Coronary artery (tissue), 2 donors: Measurements from ENCODE around the gene TIGD7.

Source experiments
- DNase-seq: peaks from one replicate; pipeline ENCODE4 v3.0.0-alpha.2; 2017; ENCODE audit warnings: low spot score
- H3K27ac ChIP-seq, 2 donors: fragments of 200-600 bp; sonication (generic); one replicate each; pipeline ENCODE4 v1.5.1; 2016 to 2019
- H3K4me3 ChIP-seq: fragments of 200-600 bp; sonication (generic); 2 replicates; pipeline ENCODE4 v1.5.1; 2016; ENCODE audit warnings: mild to moderate bottlenecking, moderate library complexity
- CTCF ChIP-seq: fragments of 200-600 bp; sonication (generic); IDR thresholded peaks from one replicate; pipeline ENCODE4 v1.5.1; 2019; ENCODE audit warnings: antibody characterized with exemption

The TIGD7 gene

GRCh38 chr16:3256146-3256865, 48.9 kb downstream of the TIGD7 start, which contains the start of gene MEFV:
TSS of gene MEFV (minus strand) at chr16:3256633. CDS start at chr16:3256587, 46 bp downstream.
- no peak for TF ChIP-seq CTCF
- Histone ChIP-seq H3K27ac (peak within 1 kb of the TSS in 1 of 2 donors; percentile 51), H3K4me3 (peak within 1 kb of the TSS; percentile 45)
- DNase-seq, result no peak

GRCh38 chr16:3254309-3254708, 50.9 kb downstream of the TIGD7 start:
- no peak overlapping the region for H3K4me3 ChIP-seq
- no peak for TF ChIP-seq CTCF
- no peak overlapping the region for H3K27ac ChIP-seq
- no peak for DNase-seq

- TF ChIP-seq CTCF, result no peak
- no peak for DNase-seq
- H3K4me3 ChIP-seq, result no peak overlapping the region
- H3K27ac ChIP-seq, result no peak overlapping the region
Observed at GRCh38 chr16:3252967-3253366, 52.3 kb downstream of the TIGD7 start.

- Histone ChIP-seq H3K27ac (no peak overlapping the region), H3K4me3 (no peak overlapping the region)
- TF ChIP-seq CTCF, result no peak
- no peak for DNase-seq
Observed at GRCh38 chr16:3249451-3249850, 55.8 kb downstream of the TIGD7 start.

GRCh38 chr16:3249020-3249419, 56.2 kb downstream of the TIGD7 start:
- TF ChIP-seq CTCF, result no peak
- DNase-seq, result peak; percentile 12
- H3K4me3 ChIP-seq, result no peak overlapping the region
- no peak overlapping the region for H3K27ac ChIP-seq
